Measurements from ENCODE around the gene FMO1. TPM values are rescaled to one million over a fixed set of nuclear protein-coding genes. Genes with fewer than 3 reads are reported as not detected.
"Not testable (repeated sequence)": the region's sequence is repeated elsewhere in the genome, so short reads cannot be mapped to it uniquely, and the experiment has no call there.

Gene FMO1
- total RNA-seq, 1 donor from 2014 or later = 0.67 TPM

GRCh38 chr1:171280599-171280998 is 32.3 kb downstream of the FMO1 start:
- Mint-ChIP-seq H3K9me3 (ENCODE audit: low read depth) (no peaks in the 10 kb centered on the region), H3K36me3 (ENCODE audit: insufficient read depth) (no peaks in the 10 kb centered on the region), H3K27ac (no peak overlapping the region), H3K27me3 (peaks cover 14% of the 10 kb centered on the region), H3K4me1 (ENCODE audit: low read depth) (peaks cover 16% of the 10 kb centered on the region), H3K4me3 (ENCODE audit: low read depth) (no peak overlapping the region)
- TF ChIP-seq CTCF (IDR thresholded peaks at IDR 0.05; ENCODE audit: unreplicated experiment) = no peak
- no peak for DNase-seq (ENCODE audit: low spot score, unreplicated experiment)

GRCh38 chr1:171286032-171286705 is 37.9 kb downstream of the FMO1 start:
- H3K9me3 Mint-ChIP-seq (ENCODE audit: low read depth) = no peaks in the 10 kb centered on the region
- H3K4me1 Mint-ChIP-seq (ENCODE audit: low read depth) = no peaks in the 10 kb centered on the region
- no peak overlapping the region for H3K4me3 Mint-ChIP-seq (ENCODE audit: low read depth)
- H3K27me3 Mint-ChIP-seq = peaks cover 14% of the 10 kb centered on the region
- TF ChIP-seq CTCF (IDR thresholded peaks at IDR 0.05; ENCODE audit: unreplicated experiment) = no peak
- no peak for DNase-seq (ENCODE audit: low spot score, unreplicated experiment)
- no peaks in the 10 kb centered on the region for H3K36me3 Mint-ChIP-seq (ENCODE audit: insufficient read depth)
- no peak overlapping the region for H3K27ac Mint-ChIP-seq

GRCh38 chr1:171290621-171291020 is 42.3 kb downstream of the FMO1 start:
- Mint-ChIP-seq H3K36me3 (ENCODE audit: insufficient read depth) (no peaks in the 10 kb centered on the region), H3K27me3 (no peaks in the 10 kb centered on the region), H3K4me3 (ENCODE audit: low read depth) (no peak overlapping the region), H3K4me1 (ENCODE audit: low read depth) (no peaks in the 10 kb centered on the region), H3K27ac (no peak overlapping the region), H3K9me3 (ENCODE audit: low read depth) (no peaks in the 10 kb centered on the region)
- no peak for TF ChIP-seq CTCF (IDR thresholded peaks at IDR 0.05; ENCODE audit: unreplicated experiment)
- no peak for DNase-seq (ENCODE audit: low spot score, unreplicated experiment)

- Mint-ChIP-seq H3K36me3 (ENCODE audit: insufficient read depth) (no peaks in the 10 kb centered on the region), H3K4me3 (ENCODE audit: low read depth) (no peak overlapping the region), H3K4me1 (ENCODE audit: low read depth) (peaks cover under 1% of the 10 kb centered on the region), H3K27me3 (no peaks in the 10 kb centered on the region), H3K27ac (no peak overlapping the region), H3K9me3 (ENCODE audit: low read depth) (no peaks in the 10 kb centered on the region)
- TF ChIP-seq CTCF (IDR thresholded peaks at IDR 0.05; ENCODE audit: unreplicated experiment) = no peak
- no peak for DNase-seq (ENCODE audit: low spot score, unreplicated experiment)
These were observed 44.5 kb downstream of the FMO1 start for GRCh38 chr1:171292799-171293198.

- DNase-seq (ENCODE audit: low spot score, unreplicated experiment); H3K9me3 Mint-ChIP-seq (ENCODE audit: low read depth); H3K27ac Mint-ChIP-seq; H3K4me1 Mint-ChIP-seq (ENCODE audit: low read depth); H3K27me3 Mint-ChIP-seq; H3K36me3 Mint-ChIP-seq (ENCODE audit: insufficient read depth); H3K4me3 Mint-ChIP-seq (ENCODE audit: low read depth): not testable (repeated sequence)
These were observed 47.1 kb downstream of the FMO1 start for GRCh38 chr1:171295383-171295782.

GRCh38 chr1:171295821-171296220 is 47.5 kb downstream of the FMO1 start:
- Mint-ChIP-seq H3K4me1 (ENCODE audit: low read depth) (peaks cover 9% of the 10 kb centered on the region), H3K27ac (no peak overlapping the region), H3K36me3 (ENCODE audit: insufficient read depth) (no peaks in the 10 kb centered on the region), H3K4me3 (ENCODE audit: low read depth) (no peak overlapping the region), H3K9me3 (ENCODE audit: low read depth) (peaks cover 9% of the 10 kb centered on the region), H3K27me3 (no peaks in the 10 kb centered on the region)
- no peak for DNase-seq (ENCODE audit: low spot score, unreplicated experiment)
- no peak for TF ChIP-seq CTCF (IDR thresholded peaks at IDR 0.05; ENCODE audit: unreplicated experiment)

Measured in progenitor cell of endocrine pancreas (in vitro differentiated cells).